ENCODE results near the gene GNG7. TPM values are rescaled to one million over a fixed set of nuclear protein-coding genes. Genes with fewer than 3 reads are reported as not detected.
"Not testable (repeated sequence)": the region's sequence is repeated elsewhere in the genome, so short reads cannot be mapped to it uniquely, and the experiment has no call there.

GNG7 gene
- total and polyA plus RNA-seq, 8 donors = 4.0 to 8.8 (median 6.0) TPM

DNA sequence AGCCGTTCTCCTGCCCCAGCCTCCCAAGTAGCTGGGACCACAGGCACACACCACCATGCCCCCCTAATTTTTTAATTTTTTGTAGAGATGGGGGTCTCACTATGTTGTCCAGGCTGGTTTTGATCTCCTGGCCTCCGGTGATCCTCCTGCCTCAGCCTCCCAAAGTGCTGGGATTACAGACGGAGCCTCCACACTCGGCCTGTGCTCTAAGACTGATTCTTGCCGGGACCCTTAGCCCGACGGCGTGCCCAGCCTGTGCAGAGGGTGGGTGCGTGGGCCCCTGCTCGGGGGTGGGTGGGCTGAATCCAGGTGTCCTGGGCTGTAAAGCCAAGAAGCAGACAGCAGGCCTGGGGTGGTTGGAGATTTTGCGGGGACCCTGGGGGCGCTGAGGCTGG, 162.2 kb downstream of the GNG7 start:
- TF ChIP-seq CTCF (IDR thresholded peaks at IDR 0.05) = no peak
- H3K36me3 ChIP-seq = no peaks in the 10 kb centered on the region
- no peak for FAIRE-seq
- no peaks in the 10 kb centered on the region for H3K27me3 ChIP-seq
- intact Hi-C loops (cut with DNase I) = loop anchor here in 1 of 3 donors (5.0 kb wide), 1 partner anchor 63 kb away; the partner anchor contains the start of gene GADD45B
- no peaks in the 10 kb centered on the region for H3K9me3 ChIP-seq
- no peak overlapping the region for H3K4me3 ChIP-seq
- H3K4me1 ChIP-seq = peaks cover 19 to 30% (median 20%) of the 10 kb centered on the region in 3 donors
- peak overlapping the region; percentile 58 to 75 (median 74) for H3K27ac ChIP-seq
- ATAC-seq = no peak
- 71 to 86% methylated on average over 11 to 12 of the region's 12 CpGs for WGBS, 2 donors
- DNase-seq = no peak

GRCh38 chr19:2538096-2538757, 164.3 kb downstream of the GNG7 start:
- DNase-seq (peak in 1 of 6 donors; percentile 2), ATAC-seq (no peak), FAIRE-seq (no peak)
- 95 to 99% methylated on average over 10 of the region's 10 CpGs for WGBS, 2 donors
- no peak for TF ChIP-seq CTCF (IDR thresholded peaks at IDR 0.05)
- no peaks in the 10 kb centered on the region for H3K27me3 ChIP-seq
- H3K4me1 ChIP-seq = peaks cover 10 to 25% (median 16%) of the 10 kb centered on the region in 3 donors
- no peak overlapping the region for H3K4me3 ChIP-seq
- H3K27ac ChIP-seq = no peak overlapping the region
- no peaks in the 10 kb centered on the region for H3K9me3 ChIP-seq
- H3K36me3 ChIP-seq = no peaks in the 10 kb centered on the region
- intact Hi-C loops (cut with DNase I) = no loop called here

- H3K27ac ChIP-seq; H3K36me3 ChIP-seq; H3K4me3 ChIP-seq; H3K27me3 ChIP-seq; intact Hi-C loops (cut with DNase I); FAIRE-seq; H3K9me3 ChIP-seq; ATAC-seq: not testable (repeated sequence)
- H3K4me1 ChIP-seq = peaks cover 10 to 25% (median 13%) of the 10 kb centered on the region in 3 donors
- peak in 1 of 6 donors; percentile 9 for DNase-seq
- WGBS, 2 donors = 89 to 91% methylated on average over 9 of the region's 9 CpGs
These were observed 164.9 kb downstream of the GNG7 start for GRCh38 chr19:2537584-2537983.

- FAIRE-seq (no peak), ATAC-seq (peak in 2 of 4 donors; percentile 21 to 25), DNase-seq (peak in 1 of 6 donors; percentile 27)
- TF ChIP-seq CTCF (IDR thresholded peaks at IDR 0.05) = no peak
- H3K36me3 ChIP-seq = no peaks in the 10 kb centered on the region
- peak overlapping the region in 3 of 4 donors; percentile 20 to 41 (median 30) for H3K27ac ChIP-seq
- H3K27me3 ChIP-seq = no peaks in the 10 kb centered on the region
- H3K4me1 ChIP-seq = peaks cover 10 to 21% (median 11%) of the 10 kb centered on the region in 3 donors
- WGBS, 2 donors = 24 to 25% methylated on average over 12 of the region's 12 CpGs
- intact Hi-C loops (cut with DNase I) = no loop called here
- no peaks in the 10 kb centered on the region for H3K9me3 ChIP-seq
- H3K4me3 ChIP-seq = no peak overlapping the region
These were observed 166.0 kb downstream of the GNG7 start for GRCh38 chr19:2536461-2536860.

GRCh38 chr19:2534423-2535013, 168.0 kb downstream of the GNG7 start:
- WGBS, 2 donors = 75 to 77% methylated on average over 2 of the region's 2 CpGs
- no peaks in the 10 kb centered on the region for H3K36me3 ChIP-seq
- no peak for ATAC-seq
- intact Hi-C loops (cut with DNase I) = no loop called here
- FAIRE-seq = no peak
- TF ChIP-seq CTCF (IDR thresholded peaks at IDR 0.05) = no peak
- no peak overlapping the region for H3K4me3 ChIP-seq
- no peaks in the 10 kb centered on the region for H3K27me3 ChIP-seq
- no peak for DNase-seq
- H3K4me1 ChIP-seq = peaks cover 10 to 21% (median 11%) of the 10 kb centered on the region in 3 donors
- H3K9me3 ChIP-seq = no peaks in the 10 kb centered on the region
- H3K27ac ChIP-seq = no peak overlapping the region

Data from pancreas (tissue), 10 donors.